SJSA1 (cell line): ENCODE data around the gene UQCRC1. TPM values are rescaled to one million over a fixed set of nuclear protein-coding genes. Genes with fewer than 3 reads are reported as not detected.
"Not testable (repeated sequence)": the region's sequence is repeated elsewhere in the genome, so short reads cannot be mapped to it uniquely, and the experiment has no call there.

Experiments
- DNase-seq, 2 experiments: peaks; one replicate each; pipeline ENCODE4 v3.0.0-alpha.2; 2015 to 2020; ENCODE audit warnings: low spot score in 2 of 2, low read depth in 1 of 2
- H3K27ac ChIP-seq: fragments of 250-450 bp; sonication (Bioruptor Pico); 2 replicates; pipeline ENCODE4 v1.5.1; 2020; ENCODE audit warnings: mild to moderate bottlenecking, moderate library complexity
- H3K27me3 ChIP-seq: fragments of 250-450 bp; sonication (Bioruptor Pico); replicated peaks from 2 replicates; pipeline ENCODE4 v1.5.1; 2020; ENCODE audit warnings: mild to moderate bottlenecking, moderate library complexity
- H3K36me3 ChIP-seq: fragments of 250-450 bp; sonication (Bioruptor Pico); 2 replicates; pipeline ENCODE4 v1.5.1; 2020; ENCODE audit warnings: mild to moderate bottlenecking
- H3K4me1 ChIP-seq: fragments of 250-450 bp; sonication (Bioruptor Pico); replicated peaks from 2 replicates; pipeline ENCODE4 v1.6.1; 2021; ENCODE audit warnings: mild to moderate bottlenecking
- H3K4me3 ChIP-seq: fragments of 250-450 bp; sonication (Bioruptor Pico); 2 replicates; pipeline ENCODE4 v1.5.1; 2020; ENCODE audit warnings: mild to moderate bottlenecking
- H3K9me3 ChIP-seq: fragments of 250-450 bp; sonication (Bioruptor Pico); replicated peaks from 2 replicates; pipeline ENCODE4 v1.5.1; 2020; ENCODE audit warnings: mild to moderate bottlenecking
- total RNA-seq: library from RNA; depleted of rRNA; stranded (reverse); fragments of >200 nt; shearing (Covaris generic); gene quantifications from 2 replicates; pipeline ENCODE4 v1.2.3, GENCODE V29; 2014; rRNA removed

Gene UQCRC1
- total RNA-seq, 1 experiment from 2014 or later, result 377 TPM

DNA sequence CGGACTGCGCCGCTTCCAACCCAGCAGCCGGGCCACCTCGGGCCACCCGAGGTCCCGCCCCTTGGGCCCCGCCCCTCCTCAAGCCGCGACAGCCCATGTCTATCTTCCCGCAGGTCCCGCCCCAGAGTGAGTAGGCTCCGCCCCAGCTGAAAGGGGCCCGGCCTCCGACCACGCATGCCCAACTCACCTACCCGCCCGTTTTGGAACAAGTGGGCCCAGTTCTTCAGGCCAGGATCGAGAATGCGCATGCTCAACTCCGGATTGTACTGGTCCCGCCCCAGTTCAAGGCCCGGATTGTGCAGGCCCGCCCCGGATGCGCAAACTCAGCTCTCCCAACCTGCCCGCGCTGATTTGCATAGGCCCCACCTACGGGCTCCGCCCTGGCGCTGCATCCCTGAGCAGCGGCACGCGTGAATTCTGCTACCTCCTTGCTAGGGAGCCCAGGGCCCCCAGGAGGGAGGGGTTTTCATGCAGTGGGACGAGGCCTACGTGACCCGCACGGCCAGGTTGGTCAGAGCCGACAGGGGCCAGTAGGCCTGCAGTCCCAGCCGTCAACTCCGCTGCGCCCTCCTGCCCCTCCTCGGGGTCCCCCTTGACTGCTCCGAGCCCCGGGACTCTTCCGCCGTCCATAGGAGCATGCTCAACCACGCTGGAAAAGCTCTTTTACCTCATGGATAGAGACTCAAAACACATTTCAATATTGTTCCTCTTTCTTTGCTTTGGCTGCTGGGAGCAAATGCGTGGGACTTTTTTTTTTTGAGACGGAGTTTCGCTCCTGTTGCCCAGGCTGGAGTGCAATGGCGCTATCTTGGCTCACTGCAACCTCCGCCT is 52.4 kb downstream of the UQCRC1 start, which contains the start of gene PFKFB4:
TSS of gene PFKFB4 (minus strand) at position 8 of the 831 bp plus-strand sequence. CDS start 26 bp downstream, outside the sequence.
- no peaks in the 10 kb centered on the region for H3K9me3 ChIP-seq
- peak within 1 kb of the TSS; percentile 32 for H3K4me3 ChIP-seq
- peaks cover 55% of the 10 kb centered on the region for H3K4me1 ChIP-seq
- H3K27me3 ChIP-seq, result no peaks in the 10 kb centered on the region
- peak; percentile 94 to 98 for DNase-seq
- peaks cover 27% of the 10 kb centered on the region for H3K36me3 ChIP-seq
- no peak within 1 kb of the TSS for H3K27ac ChIP-seq

DNA sequence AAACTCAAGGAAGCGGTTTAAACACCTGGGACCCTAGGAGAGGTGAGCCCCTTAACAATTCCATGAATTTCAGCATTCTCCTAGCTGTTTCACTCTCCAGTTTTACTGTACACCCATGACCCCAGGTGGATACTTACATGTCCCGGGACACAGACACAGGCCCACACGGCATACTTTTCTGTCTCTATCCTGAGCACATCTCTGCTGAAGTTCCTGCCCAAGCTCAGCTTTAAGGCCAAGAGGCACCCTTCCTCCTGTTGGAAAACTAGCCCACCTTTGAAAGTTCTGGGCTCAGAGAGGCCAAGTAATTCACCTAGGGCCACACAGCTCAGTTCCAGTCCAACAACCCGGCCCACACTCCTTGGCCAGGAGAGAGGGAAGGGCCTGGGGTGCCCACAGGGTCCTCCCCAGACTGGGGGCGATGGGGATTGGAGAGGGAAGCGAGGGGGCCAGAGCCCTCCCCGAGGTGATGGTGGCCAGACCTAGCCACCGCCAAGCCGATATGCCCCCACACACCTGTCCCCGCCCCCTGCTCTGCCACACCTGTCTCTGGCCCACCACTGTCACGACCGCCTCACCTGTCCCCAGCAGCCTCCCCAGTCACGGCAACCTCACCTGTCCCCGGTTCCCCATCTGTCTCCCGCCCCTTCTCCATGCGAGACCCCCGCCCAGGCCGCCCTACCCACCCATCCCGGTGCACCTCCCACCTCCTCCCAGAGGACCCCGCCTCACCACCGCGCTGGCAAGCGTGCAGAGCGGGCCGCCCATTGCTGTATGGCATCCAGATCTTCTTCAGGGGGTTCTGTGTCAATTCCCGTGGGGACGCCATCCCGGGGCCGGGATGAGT is 53.3 kb downstream of the UQCRC1 start:
- Histone ChIP-seq H3K27me3 (no peaks in the 10 kb centered on the region), H3K4me1 (peaks cover 46% of the 10 kb centered on the region), H3K4me3 (peak overlapping the region; percentile 32), H3K27ac (no peak overlapping the region), H3K9me3 (no peaks in the 10 kb centered on the region), H3K36me3 (peaks cover 22% of the 10 kb centered on the region)
- no peak for DNase-seq

DNA sequence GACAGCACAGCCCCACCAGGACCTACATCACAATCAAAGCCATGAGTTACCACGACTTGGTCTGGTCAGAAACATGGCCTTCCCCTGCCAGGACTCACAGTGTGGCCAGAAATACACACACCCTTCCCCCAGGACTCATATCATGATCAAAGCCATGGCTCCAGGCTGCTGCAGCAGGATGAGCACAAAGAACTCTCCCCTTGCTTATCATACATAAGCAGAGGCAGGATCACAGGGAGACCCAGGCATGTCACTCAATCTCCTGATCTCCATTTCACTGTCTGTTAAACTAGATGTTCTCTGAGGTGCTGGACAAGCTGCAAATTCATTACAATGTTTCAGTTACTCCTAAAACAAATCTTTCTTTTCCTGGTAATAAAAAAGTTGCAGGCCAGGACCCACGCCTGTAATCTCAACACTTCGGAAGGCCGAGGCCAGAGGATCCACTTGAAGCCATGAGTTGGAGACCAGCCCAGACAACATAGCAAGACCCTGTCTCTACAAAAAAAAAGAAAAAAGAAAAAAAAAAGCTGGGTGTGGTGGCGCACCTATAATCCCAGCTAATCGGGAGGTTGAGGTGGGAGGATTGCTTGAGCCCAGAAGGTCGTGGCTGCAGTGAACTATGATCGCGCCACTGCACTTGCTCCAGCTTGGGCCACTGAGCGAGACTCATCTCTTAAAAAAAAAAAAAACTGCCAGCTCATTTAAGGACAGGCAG is 54.1 kb downstream of the UQCRC1 start:
- Histone ChIP-seq H3K27ac (no peak overlapping the region), H3K9me3 (no peaks in the 10 kb centered on the region), H3K4me1 (peaks cover 38% of the 10 kb centered on the region), H3K27me3 (no peaks in the 10 kb centered on the region), H3K4me3 (no peak overlapping the region), H3K36me3 (peaks cover 18% of the 10 kb centered on the region)
- DNase-seq, result no peak

DNA sequence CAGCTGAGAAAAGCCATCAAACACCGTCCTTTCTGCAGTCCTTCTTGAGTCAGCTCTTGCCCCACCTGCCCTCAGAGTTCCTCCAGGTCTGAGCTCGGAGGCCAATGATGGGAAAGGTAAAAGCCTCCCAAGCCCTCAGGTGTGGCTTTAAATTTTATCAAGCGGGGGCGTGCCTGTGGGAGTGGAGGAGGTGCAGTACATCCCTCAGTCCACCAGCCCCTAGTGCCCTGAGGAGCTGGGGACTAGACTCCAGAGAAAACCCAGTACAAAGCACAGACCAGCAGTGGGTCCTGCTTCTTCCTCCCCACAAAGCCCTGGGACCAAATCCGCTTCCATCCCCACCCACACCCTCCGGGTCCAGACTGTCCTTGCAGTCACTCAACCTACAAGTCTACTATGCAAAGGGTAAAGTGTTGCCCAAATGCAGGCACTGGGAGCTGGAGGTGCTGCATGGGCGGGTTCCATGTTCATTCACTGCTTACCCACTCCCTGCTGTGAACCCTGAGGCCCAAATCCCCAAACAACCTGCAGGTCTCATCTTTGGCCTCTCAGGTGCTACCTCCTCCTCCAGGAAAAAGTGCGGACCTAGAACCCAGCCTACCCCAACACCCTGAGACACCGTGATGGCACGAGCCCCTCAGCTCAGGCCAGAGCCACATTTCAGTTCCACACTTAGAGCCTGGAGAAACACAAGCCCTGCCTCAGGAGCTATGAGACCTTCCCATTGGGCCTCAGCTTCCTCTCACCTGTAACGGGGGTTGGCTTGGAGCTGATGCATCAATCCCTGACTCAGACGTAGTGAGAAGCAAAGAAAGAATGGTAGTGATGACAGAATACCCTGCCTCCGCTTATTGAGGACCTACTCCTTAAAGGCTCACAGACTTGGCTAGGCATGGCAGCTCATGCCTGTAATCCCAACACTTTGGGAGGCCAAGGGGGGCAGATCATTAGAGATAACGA is 55.3 kb downstream of the UQCRC1 start:
- H3K9me3 ChIP-seq, result no peaks in the 10 kb centered on the region
- H3K27ac ChIP-seq, result no peak overlapping the region
- H3K36me3 ChIP-seq, result peaks cover 11% of the 10 kb centered on the region
- no peaks in the 10 kb centered on the region for H3K27me3 ChIP-seq
- no peak overlapping the region for H3K4me3 ChIP-seq
- H3K4me1 ChIP-seq, result peaks cover 26% of the 10 kb centered on the region
- DNase-seq, result no peak

DNA sequence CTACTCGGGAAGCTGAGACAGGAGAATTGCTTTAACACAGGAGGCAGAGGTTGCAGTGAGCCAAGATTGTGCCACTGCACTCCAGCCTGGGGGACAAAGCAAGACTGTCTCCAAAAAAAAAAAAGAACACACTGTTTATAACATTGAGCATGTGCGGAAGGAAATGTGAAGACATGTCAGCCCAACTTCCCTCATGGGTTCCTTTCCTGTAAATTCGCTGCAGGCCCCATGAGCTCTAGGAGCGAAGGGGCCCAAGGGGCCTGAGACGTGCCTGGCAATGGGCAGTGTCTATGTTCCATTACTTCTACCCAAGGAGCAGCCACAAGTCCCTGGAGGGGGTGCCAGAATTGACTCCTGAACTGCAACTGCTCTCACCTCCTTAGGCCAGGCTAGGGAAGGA is 56.1 kb downstream of the UQCRC1 start:
- Histone ChIP-seq H3K4me3 (no peak overlapping the region), H3K27ac (no peak overlapping the region), H3K36me3 (peaks cover 9% of the 10 kb centered on the region; the same call in 1 of the 2 replicates), H3K27me3 (no peaks in the 10 kb centered on the region), H3K9me3 (no peaks in the 10 kb centered on the region), H3K4me1 (peaks cover 18% of the 10 kb centered on the region)
- DNase-seq, result no peak

DNA sequence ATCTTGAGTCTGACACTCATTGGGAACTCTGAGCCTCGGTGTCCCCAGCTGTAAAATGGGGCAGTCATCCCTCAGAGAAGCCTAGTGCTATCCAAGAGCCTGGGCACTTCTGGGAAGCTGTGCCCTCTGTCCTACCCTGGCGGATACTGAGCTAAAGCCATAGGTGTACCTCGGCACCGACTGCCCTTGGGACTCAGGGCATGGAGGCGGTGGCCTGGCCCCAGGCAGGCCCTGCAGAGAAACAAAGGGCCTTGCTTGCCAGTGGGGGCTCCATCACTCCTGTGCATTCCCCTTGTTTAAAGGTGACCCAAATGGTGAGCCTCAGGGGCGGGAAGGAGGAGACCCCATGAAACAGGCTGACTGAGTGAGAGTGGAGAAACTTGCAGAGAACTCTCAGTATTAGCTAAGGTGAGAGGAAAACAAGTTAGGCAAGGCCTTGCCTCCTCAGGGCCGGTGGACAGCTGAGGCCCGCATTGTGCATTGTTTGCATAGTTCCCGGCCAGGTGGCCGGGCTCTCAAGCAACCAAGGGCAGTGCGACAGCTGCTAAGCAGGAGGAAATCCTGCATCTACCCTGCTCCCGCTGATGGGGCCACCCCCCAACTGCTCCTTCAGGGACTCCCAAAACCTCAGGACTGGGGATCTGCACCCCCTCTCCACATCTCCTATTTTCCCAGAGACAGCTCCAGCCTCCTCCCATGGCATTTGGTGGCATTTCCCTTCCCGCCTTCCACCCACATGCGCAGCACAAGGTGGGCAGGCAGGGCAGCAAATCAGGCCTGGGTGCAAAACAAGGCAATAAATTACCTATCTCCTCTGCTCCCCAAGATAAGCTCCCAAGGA is 57.1 kb downstream of the UQCRC1 start:
- Histone ChIP-seq H3K27me3 (no peaks in the 10 kb centered on the region), H3K27ac (no peak overlapping the region), H3K4me3 (no peak overlapping the region), H3K4me1 (peaks cover 9% of the 10 kb centered on the region), H3K9me3 (no peaks in the 10 kb centered on the region), H3K36me3 (peaks cover 13% of the 10 kb centered on the region; the same call in 1 of the 2 replicates)
- DNase-seq, result no peak

DNA sequence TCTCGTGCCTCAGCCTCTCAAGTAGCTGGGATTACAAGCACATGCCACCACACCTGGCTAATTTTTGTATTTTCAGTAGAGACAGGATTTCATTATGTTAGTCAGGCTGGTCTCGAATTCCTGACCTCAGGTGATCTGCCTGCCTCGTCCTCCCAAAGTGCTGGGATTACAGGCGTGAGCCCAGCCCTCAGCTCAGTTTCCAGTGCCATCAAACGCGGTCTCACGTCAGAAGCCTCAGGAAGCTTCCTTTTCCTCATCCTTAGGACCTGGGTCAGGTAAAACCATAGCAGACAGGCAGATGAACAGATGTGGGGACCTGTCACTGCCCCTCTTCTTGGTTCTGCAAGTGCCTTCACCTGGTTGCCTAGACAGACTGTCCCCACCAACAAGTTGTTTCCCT is 57.8 kb downstream of the UQCRC1 start:
- H3K27ac ChIP-seq, H3K27me3 ChIP-seq, H3K4me1 ChIP-seq, H3K4me3 ChIP-seq, DNase-seq, H3K9me3 ChIP-seq: not testable (repeated sequence)
- peaks cover 18% of the 10 kb centered on the region; the same call in 1 of the 2 replicates for H3K36me3 ChIP-seq

Other genes with a start within 250 kb of the UQCRC1 start
- gene FBXW12, start 237.4 kb downstream of the UQCRC1 start, total RNA-seq, result not detected in 2 replicates
- gene PLXNB1, start 179.6 kb downstream of the UQCRC1 start, total RNA-seq, result 4.0 and 11.7 TPM in 2 replicates
- 11.0 and 15.9 TPM in 2 replicates for gene CCDC51, start 169.5 kb downstream of the UQCRC1 start, total RNA-seq
- gene TMA7, start 169.4 kb downstream of the UQCRC1 start, total RNA-seq, result 551 and 569 TPM in 2 replicates
- gene ATRIP, start 162.9 kb downstream of the UQCRC1 start, total RNA-seq, result 4.1 and 9.7 TPM in 2 replicates
- gene SHISA5, start 105.5 kb downstream of the UQCRC1 start, total RNA-seq, result 94.8 and 105 TPM in 2 replicates
- gene PFKFB4, start 52.8 kb downstream of the UQCRC1 start, total RNA-seq, result 3.3 and 8.9 TPM in 2 replicates
- 10.1 and 12.1 TPM in 2 replicates for gene UCN2, start 45.9 kb downstream of the UQCRC1 start, total RNA-seq
- gene COL7A1, start 14.3 kb downstream of the UQCRC1 start, total RNA-seq, result 86.6 and 136 TPM in 2 replicates
- not detected in 2 replicates for gene TMEM89, start 12.1 kb upstream of the UQCRC1 start, total RNA-seq
- 10.6 and 16.4 TPM in 2 replicates for gene SLC26A6, start 25.8 kb upstream of the UQCRC1 start, total RNA-seq
- under 0.01 and 0.26 TPM in 2 replicates for gene CELSR3, start 53.2 kb upstream of the UQCRC1 start, total RNA-seq
- 8.7 and 10.2 TPM in 2 replicates for gene NCKIPSD, start 76.3 kb upstream of the UQCRC1 start, total RNA-seq
- 52.3 and 61.7 TPM in 2 replicates for gene IP6K2, start 107.6 kb upstream of the UQCRC1 start, total RNA-seq
- 16.9 and 26.9 TPM in 2 replicates for gene PRKAR2A, start 238.2 kb upstream of the UQCRC1 start, total RNA-seq